Measurements from ENCODE around the gene ZMYM5.
A peak's percentile ranks its signal among the peaks of the same experiment; 100 is the strongest.
"Not testable (repeated sequence)": the region's sequence is repeated elsewhere in the genome, so short reads cannot be mapped to it uniquely, and the experiment has no call there.

The ZMYM5 gene

GRCh38 chr13:19810996-19811881, 52.2 kb downstream of the ZMYM5 start:
- Mint-ChIP-seq H3K27ac (ENCODE audit: low read depth) (no peak overlapping the region), H3K9me3 (no peaks in the 10 kb centered on the region), H3K4me3 (no peak overlapping the region), H3K4me1 (no peaks in the 10 kb centered on the region), H3K36me3 (ENCODE audit: insufficient read depth) (peaks cover 5% of the 10 kb centered on the region), H3K27me3 (no peaks in the 10 kb centered on the region)
- DNase-seq (ENCODE audit: low spot score in 2 of 2), result no peak
- ATAC-seq (replicated peaks; ENCODE audit: extremely low read depth, poor library complexity, severe bottlenecking), result no peak

GRCh38 chr13:19810151-19810550, 53.3 kb downstream of the ZMYM5 start:
- peaks cover 5% of the 10 kb centered on the region for H3K36me3 Mint-ChIP-seq (ENCODE audit: insufficient read depth)
- H3K9me3 Mint-ChIP-seq, result no peaks in the 10 kb centered on the region
- DNase-seq (ENCODE audit: low spot score in 2 of 2) (no peak), ATAC-seq (replicated peaks; ENCODE audit: extremely low read depth, poor library complexity, severe bottlenecking) (no peak)
- H3K27me3 Mint-ChIP-seq, result no peaks in the 10 kb centered on the region
- H3K4me1 Mint-ChIP-seq, result no peaks in the 10 kb centered on the region
- no peak overlapping the region for H3K4me3 Mint-ChIP-seq
- no peak overlapping the region for H3K27ac Mint-ChIP-seq (ENCODE audit: low read depth)

GRCh38 chr13:19805765-19806164, 57.7 kb downstream of the ZMYM5 start:
- no peaks in the 10 kb centered on the region for H3K9me3 Mint-ChIP-seq
- peak overlapping the region; percentile 69 for H3K27ac Mint-ChIP-seq (ENCODE audit: low read depth)
- DNase-seq (ENCODE audit: low spot score in 2 of 2), result no peak
- ATAC-seq (replicated peaks; ENCODE audit: extremely low read depth, poor library complexity, severe bottlenecking), result no peak
- no peaks in the 10 kb centered on the region for H3K36me3 Mint-ChIP-seq (ENCODE audit: insufficient read depth)
- no peaks in the 10 kb centered on the region for H3K4me1 Mint-ChIP-seq
- H3K4me3 Mint-ChIP-seq, result no peak overlapping the region
- H3K27me3 Mint-ChIP-seq, result no peaks in the 10 kb centered on the region

- Mint-ChIP-seq H3K27me3 (no peaks in the 10 kb centered on the region), H3K9me3 (no peaks in the 10 kb centered on the region), H3K4me3 (no peak overlapping the region), H3K27ac (ENCODE audit: low read depth) (no peak overlapping the region), H3K36me3 (ENCODE audit: insufficient read depth) (peaks cover 5% of the 10 kb centered on the region), H3K4me1 (no peaks in the 10 kb centered on the region)
- ATAC-seq (replicated peaks; ENCODE audit: extremely low read depth, poor library complexity, severe bottlenecking) (no peak), DNase-seq (ENCODE audit: low spot score in 2 of 2) (no peak)
Observed at GRCh38 chr13:19795956-19796355, 67.5 kb downstream of the ZMYM5 start.

GRCh38 chr13:19794631-19795030, 68.8 kb downstream of the ZMYM5 start:
- H3K27me3 Mint-ChIP-seq, result no peaks in the 10 kb centered on the region
- no peak overlapping the region for H3K27ac Mint-ChIP-seq (ENCODE audit: low read depth)
- no peak for ATAC-seq (replicated peaks; ENCODE audit: extremely low read depth, poor library complexity, severe bottlenecking)

GRCh38 chr13:19791953-19792537, 71.4 kb downstream of the ZMYM5 start:
- DNase-seq (ENCODE audit: low spot score in 2 of 2) (no peak), ATAC-seq (replicated peaks; ENCODE audit: extremely low read depth, poor library complexity, severe bottlenecking) (no peak)
- H3K4me1 Mint-ChIP-seq, result no peaks in the 10 kb centered on the region
- H3K36me3 Mint-ChIP-seq (ENCODE audit: insufficient read depth), result peaks cover 3% of the 10 kb centered on the region
- no peaks in the 10 kb centered on the region for H3K27me3 Mint-ChIP-seq
- no peaks in the 10 kb centered on the region for H3K9me3 Mint-ChIP-seq
- no peak overlapping the region for H3K27ac Mint-ChIP-seq (ENCODE audit: low read depth)
- no peak overlapping the region for H3K4me3 Mint-ChIP-seq

More at GRCh38 chr13:19794631-19795030, 68.8 kb downstream of the ZMYM5 start:
- H3K36me3 Mint-ChIP-seq (ENCODE audit: insufficient read depth), result peaks cover 5% of the 10 kb centered on the region
- no peak overlapping the region for H3K4me3 Mint-ChIP-seq
- DNase-seq (ENCODE audit: low spot score in 2 of 2), result no peak
- H3K4me1 Mint-ChIP-seq, result no peaks in the 10 kb centered on the region
- no peaks in the 10 kb centered on the region for H3K9me3 Mint-ChIP-seq

GRCh38 chr13:19782727-19783682, 80.4 kb downstream of the ZMYM5 start, which contains the start of gene PSPC1:
PSPC1 (minus strand) TSS chr13:19782945; CDS start chr13:19782757, 188 bp downstream.
- peak within 1 kb of the TSS; percentile 90 for H3K4me3 Mint-ChIP-seq
- ATAC-seq (replicated peaks; ENCODE audit: extremely low read depth, poor library complexity, severe bottlenecking), result peak; percentile 90
- DNase-seq (ENCODE audit: low spot score in 2 of 2), result peak; percentile 91 to 94
- peaks cover 24% of the 10 kb centered on the region for H3K36me3 Mint-ChIP-seq (ENCODE audit: insufficient read depth)
- peaks cover 11% of the 10 kb centered on the region for H3K4me1 Mint-ChIP-seq
- not testable (repeated sequence) for H3K27me3 Mint-ChIP-seq, H3K9me3 Mint-ChIP-seq
- H3K27ac Mint-ChIP-seq (ENCODE audit: low read depth), result peak within 1 kb of the TSS; percentile 99

GRCh38 chr13:19782049-19782726, 81.3 kb downstream of the ZMYM5 start:
- H3K9me3 Mint-ChIP-seq, result no peaks in the 10 kb centered on the region
- H3K27ac Mint-ChIP-seq (ENCODE audit: low read depth), result peak overlapping the region; percentile 99
- ATAC-seq (replicated peaks; ENCODE audit: extremely low read depth, poor library complexity, severe bottlenecking) (peak; percentile 50), DNase-seq (ENCODE audit: low spot score in 2 of 2) (peak; percentile 33 to 37)
- peaks cover 27% of the 10 kb centered on the region for H3K36me3 Mint-ChIP-seq (ENCODE audit: insufficient read depth)
- H3K4me1 Mint-ChIP-seq, result peaks cover 11% of the 10 kb centered on the region
- H3K4me3 Mint-ChIP-seq, result peak overlapping the region; percentile 90
- no peaks in the 10 kb centered on the region for H3K27me3 Mint-ChIP-seq

- ATAC-seq (replicated peaks; ENCODE audit: extremely low read depth, poor library complexity, severe bottlenecking) (no peak), DNase-seq (ENCODE audit: low spot score in 2 of 2) (no peak)
- Mint-ChIP-seq H3K27ac (ENCODE audit: low read depth) (peak overlapping the region; percentile 99), H3K4me1 (peaks cover 11% of the 10 kb centered on the region), H3K4me3 (peak overlapping the region; percentile 90), H3K9me3 (no peaks in the 10 kb centered on the region), H3K27me3 (no peaks in the 10 kb centered on the region), H3K36me3 (ENCODE audit: insufficient read depth) (peaks cover 27% of the 10 kb centered on the region)
Observed at GRCh38 chr13:19781526-19781925, 81.9 kb downstream of the ZMYM5 start.

GRCh38 chr13:19780753-19781418, 82.6 kb downstream of the ZMYM5 start:
- H3K9me3 Mint-ChIP-seq; ATAC-seq (replicated peaks; ENCODE audit: extremely low read depth, poor library complexity, severe bottlenecking); H3K27me3 Mint-ChIP-seq; DNase-seq (ENCODE audit: low spot score in 2 of 2): not testable (repeated sequence)
- Mint-ChIP-seq H3K4me1 (peaks cover 16% of the 10 kb centered on the region), H3K36me3 (ENCODE audit: insufficient read depth) (peaks cover 33% of the 10 kb centered on the region), H3K4me3 (peak overlapping the region; percentile 90), H3K27ac (ENCODE audit: low read depth) (peak overlapping the region; percentile 99)
